Lung microvascular endothelial cell (primary cell): ENCODE data around the gene RBMS2. TPM values are rescaled to one million over a fixed set of nuclear protein-coding genes. Genes with fewer than 3 reads are reported as not detected.
"Not testable (repeated sequence)": the region's sequence is repeated elsewhere in the genome, so short reads cannot be mapped to it uniquely, and the experiment has no call there.

Experiments
- DNase-seq, 2 donors: peaks; one replicate each; pipeline versions ENCODE4 v3.0.0 to v3.0.0-alpha.2; 2010; ENCODE audit warnings: low read depth in 2 of 2
- total RNA-seq: library from RNA; depleted of rRNA; stranded (reverse); fragments of >200 nt; gene quantifications from 2 replicates; pipeline ENCODE4 v1.2.1, GENCODE V29; 2014

Gene RBMS2
- total RNA-seq, 1 donor from 2014 or later, result 33.1 TPM

GRCh38 chr12:56514014-56514318 is 7.7 kb upstream of the RBMS2 start:
- DNase-seq, result not testable (repeated sequence)

GRCh38 chr12:56517854-56518253 is 3.8 kb upstream of the RBMS2 start:
- DNase-seq, result no peak

- DNase-seq, result peak in 1 of 2 donors; percentile 56
Measured at GRCh38 chr12:56518570-56518969, 3.0 kb upstream of the RBMS2 start.

- peak; percentile 82 to 83 for DNase-seq
Measured at GRCh38 chr12:56520048-56520447, 1.6 kb upstream of the RBMS2 start.

GRCh38 chr12:56520506-56520905 is 1.1 kb upstream of the RBMS2 start:
- peak in 1 of 2 donors; percentile 20 for DNase-seq

GRCh38 chr12:56521209-56521589 is 421 bp upstream of the RBMS2 start:
- no peak for DNase-seq

GRCh38 chr12:56522411-56523193 is 982 bp downstream of the RBMS2 start:
- DNase-seq, result peak in 1 of 2 donors; percentile 35

- no peak for DNase-seq
Measured at GRCh38 chr12:56528846-56529245, 7.2 kb downstream of the RBMS2 start.

- DNase-seq, result no peak
Measured at GRCh38 chr12:56529656-56530055, 8.0 kb downstream of the RBMS2 start.

GRCh38 chr12:56530390-56531055 is 8.9 kb downstream of the RBMS2 start:
- DNase-seq, result no peak

GRCh38 chr12:56537546-56537945 is 15.9 kb downstream of the RBMS2 start:
- DNase-seq, result no peak

GRCh38 chr12:56541631-56542030 is 20.0 kb downstream of the RBMS2 start:
- DNase-seq, result no peak

- no peak for DNase-seq
Measured at GRCh38 chr12:56542164-56542563, 20.5 kb downstream of the RBMS2 start.

- no peak for DNase-seq
Measured at GRCh38 chr12:56545023-56545604, 23.5 kb downstream of the RBMS2 start.

- DNase-seq, result no peak
Measured at GRCh38 chr12:56546680-56547079, 25.1 kb downstream of the RBMS2 start.

GRCh38 chr12:56551070-56551469 is 29.4 kb downstream of the RBMS2 start:
- no peak for DNase-seq

GRCh38 chr12:56565510-56566101 is 44.0 kb downstream of the RBMS2 start:
- DNase-seq, result peak; percentile 94 to 99

GRCh38 chr12:56568146-56568545 is 46.5 kb downstream of the RBMS2 start:
- no peak for DNase-seq

GRCh38 chr12:56571121-56571520 is 49.5 kb downstream of the RBMS2 start:
- no peak for DNase-seq

- no peak for DNase-seq
Measured at GRCh38 chr12:56572288-56572687, 50.7 kb downstream of the RBMS2 start.

- DNase-seq, result peak; percentile 62 to 69
Measured at GRCh38 chr12:56574210-56574609, 52.6 kb downstream of the RBMS2 start.

- DNase-seq, result not testable (repeated sequence)
Measured at GRCh38 chr12:56577248-56577647, 55.6 kb downstream of the RBMS2 start.
